NOMO-1 (cell line): ENCODE measurements around the gene PSAP.

Experiments
- DNase-seq, 2 experiments: peaks; one replicate each; lab custom pipeline; 2025; ENCODE audit not compliant: unreplicated experiment in 2 of 2; lab: John Stamatoyannopoulos, UW

PSAP gene

DNA sequence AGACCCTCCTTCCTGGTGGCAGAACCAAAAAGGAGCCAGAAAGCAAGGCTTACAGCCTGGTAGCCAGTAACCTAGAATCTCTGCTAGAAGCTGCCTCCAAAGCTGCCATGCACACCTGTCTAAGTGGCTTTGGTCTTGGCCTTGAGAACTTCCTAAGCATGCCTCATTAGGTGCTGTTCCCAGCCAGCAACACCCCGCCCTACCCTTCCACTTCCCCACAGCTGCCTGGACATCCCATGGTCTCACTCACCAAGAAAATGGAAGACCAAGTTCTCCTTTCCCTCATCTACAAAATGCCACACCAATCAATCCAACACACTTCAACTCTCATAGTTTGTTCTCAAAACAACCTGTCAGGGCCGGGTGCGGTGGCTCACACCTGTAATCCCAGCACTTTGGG is 4.2 kb downstream of the PSAP start:
- DNase-seq = no peak

- no peak for DNase-seq
Observed at GRCh38 chr10:71845410-71846405, 5.3 kb downstream of the PSAP start.

DNA sequence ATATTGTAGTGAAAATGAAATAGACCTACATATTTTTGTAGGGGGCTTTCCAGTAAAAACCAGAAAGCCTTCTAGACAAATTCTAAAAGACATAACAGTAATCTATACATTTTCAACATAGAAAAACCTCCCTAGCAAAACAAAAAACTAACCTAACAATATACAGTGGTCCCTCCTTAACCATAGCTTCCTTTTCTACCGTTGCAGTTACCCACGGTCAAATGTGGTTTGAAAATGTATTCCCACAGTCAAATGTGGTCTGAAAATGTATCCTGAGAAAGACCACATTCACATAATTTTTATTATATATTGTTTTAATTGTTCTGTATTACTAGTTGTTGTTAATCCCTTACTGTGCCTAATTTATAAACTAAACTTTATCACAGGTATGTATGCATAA is 6.4 kb downstream of the PSAP start:
- no peak for DNase-seq

- DNase-seq = no peak
Observed at GRCh38 chr10:71844084-71844483, 7.0 kb downstream of the PSAP start.

DNA sequence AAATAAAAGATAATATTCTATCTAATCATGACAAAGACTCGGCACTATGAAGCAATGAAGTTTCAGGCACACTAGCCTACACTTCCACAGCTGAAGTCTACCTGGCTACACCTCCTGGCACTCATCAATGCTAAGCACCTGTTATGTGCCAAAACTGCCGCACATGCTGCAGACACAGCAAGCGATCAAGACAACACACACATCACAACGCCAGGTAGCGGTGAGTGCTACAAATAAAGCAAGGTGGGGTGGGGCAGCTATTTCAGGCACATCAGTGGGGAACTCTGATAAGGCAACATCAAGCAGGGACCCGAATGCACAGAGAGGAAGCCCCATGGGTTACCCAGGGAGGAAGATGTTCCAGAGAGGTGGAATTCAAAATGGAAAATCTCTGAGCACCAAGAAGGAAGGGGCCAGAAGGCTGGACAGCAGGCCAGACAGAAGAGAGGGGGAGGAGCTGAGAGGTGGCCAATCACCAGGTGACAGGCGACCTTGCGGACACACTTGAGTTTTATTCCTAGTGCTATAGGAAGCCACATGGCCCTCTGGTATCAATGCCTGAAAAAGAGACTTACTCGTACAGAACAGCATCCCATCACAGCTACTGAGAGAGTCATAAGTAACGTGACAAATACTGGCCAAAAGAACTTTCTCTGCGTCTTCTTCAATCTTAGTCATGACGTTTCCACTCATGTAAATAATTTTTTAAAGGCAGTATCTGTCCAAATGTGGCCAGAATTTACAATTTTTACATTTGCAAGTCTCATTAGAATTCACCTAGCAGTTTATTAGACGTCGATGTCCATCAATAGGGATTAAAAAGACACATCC is 8.0 kb downstream of the PSAP start:
- DNase-seq = no peak

DNA sequence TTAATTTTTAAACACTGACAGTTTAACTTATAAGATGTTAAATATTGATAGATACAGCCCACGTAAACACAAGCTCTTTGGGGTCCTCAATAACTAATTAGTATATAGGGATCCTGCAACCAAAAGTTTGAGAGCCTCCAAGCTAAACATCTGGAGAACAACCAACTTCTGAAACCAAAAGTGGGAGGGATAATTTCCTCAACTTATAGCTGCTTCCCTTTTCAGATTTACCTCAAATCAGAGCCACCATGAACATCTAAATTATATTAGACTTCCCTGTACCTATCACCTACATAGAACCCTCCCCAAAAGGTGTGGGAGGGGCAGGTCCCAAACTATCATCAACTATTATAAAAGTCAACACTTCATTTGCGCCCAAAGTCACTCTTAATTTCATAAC is 8.6 kb downstream of the PSAP start:
- DNase-seq = peak in 1 of 2 experiments; percentile 35

DNA sequence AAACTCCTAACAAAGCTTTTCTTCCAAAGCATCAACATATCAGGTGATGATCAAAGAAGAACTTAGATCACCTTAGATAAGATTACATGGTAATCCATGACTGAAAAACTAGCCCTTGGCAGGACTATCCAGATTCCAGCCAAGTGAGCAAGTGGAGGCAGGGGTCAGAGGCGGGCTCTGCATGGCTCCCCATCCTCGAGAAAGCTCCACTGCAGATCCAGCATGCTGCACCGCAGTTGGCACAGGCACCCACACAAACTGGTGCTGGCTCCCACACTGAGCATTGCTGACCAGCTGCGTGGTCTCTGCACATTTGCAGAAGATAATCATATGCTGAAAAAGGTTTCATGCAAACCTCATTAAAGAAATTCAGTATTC is 10.1 kb downstream of the PSAP start:
- DNase-seq = no peak

GRCh38 chr10:71840177-71840957 is 10.7 kb downstream of the PSAP start:
- no peak for DNase-seq

DNA sequence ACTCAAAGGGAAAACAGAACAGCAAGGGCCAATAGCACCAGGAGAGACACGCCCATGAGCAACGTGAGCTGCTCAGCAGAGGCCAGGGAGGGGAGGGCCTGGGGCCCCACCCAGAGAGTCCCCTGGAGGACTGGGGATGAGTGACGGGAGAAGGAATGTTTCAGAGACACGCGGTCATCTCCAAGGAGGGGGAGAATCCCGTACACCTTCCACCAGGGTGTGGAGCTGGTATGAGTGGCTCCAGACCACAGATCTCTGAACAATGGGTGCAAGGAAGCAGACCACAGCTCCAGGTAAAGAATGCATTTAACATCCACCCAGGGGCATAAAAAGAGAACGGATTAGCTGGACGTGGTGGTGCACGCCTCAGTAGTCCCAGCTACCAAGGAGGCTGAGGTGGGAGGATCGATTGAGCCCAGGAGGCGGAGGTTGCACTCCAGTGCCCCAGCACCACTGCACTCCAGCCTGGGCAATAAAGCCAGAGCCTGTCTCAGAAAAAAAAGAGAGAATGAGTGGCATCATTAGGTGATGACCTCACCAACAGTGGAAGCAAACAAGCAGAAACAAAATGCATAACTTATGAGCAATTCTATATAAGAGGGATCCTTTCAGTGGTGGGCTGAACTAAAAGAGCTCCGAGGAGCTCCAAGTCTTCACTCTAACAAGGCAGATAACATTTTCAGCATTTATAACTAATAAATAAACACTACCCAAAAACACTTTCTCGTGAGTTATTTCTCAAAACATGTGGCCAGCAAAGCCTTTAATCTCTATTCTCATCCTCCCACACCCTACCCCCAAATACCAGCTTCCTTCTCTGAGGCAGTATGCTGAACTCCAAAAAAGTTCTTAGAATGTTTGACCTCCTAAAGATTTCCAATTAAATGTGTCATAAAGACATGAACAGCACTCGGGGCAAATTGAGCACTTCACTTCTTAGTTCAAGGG is 12.5 kb downstream of the PSAP start:
- DNase-seq = no peak

DNA sequence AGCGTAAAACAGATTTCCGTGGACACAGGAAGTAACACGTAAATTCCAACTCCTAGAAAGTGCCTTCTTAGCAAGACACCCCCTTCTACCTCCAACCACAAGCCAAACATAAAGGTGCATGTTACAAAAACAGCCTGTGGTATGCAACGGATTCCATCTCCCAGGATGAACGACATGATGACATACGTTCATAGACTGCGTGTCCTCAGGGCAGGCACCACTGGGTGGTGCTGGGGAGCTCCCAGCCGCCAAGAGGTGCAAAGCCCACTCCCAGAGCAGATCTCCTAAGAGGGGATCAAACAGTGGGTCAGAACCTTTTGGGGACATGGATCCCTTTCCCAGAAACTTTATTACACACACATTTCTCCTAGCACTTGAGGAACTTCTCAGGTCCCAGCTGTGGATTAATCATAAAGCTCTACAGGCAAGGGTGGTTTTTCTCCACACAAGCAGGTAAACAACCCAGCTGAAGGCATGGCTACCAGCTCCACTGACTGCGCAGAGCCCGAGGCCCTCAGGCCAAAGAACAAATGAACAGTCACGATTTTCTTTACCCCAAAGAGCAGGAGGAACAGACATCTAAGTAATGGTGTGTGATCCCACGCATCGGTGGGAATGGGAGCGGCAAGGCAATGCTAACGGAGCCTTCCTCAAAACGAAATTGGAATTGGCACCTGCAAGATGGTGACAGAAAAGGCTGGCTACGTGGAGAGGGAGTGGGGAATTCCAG is 13.8 kb downstream of the PSAP start:
- DNase-seq = no peak

DNA sequence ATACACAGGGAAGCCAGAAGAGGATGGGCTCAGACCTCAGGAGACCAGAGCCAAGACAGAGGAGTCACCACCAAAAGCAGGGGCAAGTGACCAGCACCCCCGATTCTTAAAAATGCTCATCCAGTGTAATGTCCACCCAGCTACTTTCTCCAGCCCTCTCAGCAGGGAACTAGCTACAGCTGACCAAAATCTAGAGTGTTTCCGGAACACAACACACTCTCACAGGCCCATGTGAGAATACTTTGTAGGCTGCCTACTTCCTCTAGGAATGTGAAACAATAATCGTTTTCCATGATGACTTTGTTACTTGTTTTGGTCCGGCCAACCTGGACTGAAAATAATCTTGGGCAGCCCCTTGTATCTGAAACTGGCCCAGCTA is 14.5 kb downstream of the PSAP start:
- no peak for DNase-seq

DNA sequence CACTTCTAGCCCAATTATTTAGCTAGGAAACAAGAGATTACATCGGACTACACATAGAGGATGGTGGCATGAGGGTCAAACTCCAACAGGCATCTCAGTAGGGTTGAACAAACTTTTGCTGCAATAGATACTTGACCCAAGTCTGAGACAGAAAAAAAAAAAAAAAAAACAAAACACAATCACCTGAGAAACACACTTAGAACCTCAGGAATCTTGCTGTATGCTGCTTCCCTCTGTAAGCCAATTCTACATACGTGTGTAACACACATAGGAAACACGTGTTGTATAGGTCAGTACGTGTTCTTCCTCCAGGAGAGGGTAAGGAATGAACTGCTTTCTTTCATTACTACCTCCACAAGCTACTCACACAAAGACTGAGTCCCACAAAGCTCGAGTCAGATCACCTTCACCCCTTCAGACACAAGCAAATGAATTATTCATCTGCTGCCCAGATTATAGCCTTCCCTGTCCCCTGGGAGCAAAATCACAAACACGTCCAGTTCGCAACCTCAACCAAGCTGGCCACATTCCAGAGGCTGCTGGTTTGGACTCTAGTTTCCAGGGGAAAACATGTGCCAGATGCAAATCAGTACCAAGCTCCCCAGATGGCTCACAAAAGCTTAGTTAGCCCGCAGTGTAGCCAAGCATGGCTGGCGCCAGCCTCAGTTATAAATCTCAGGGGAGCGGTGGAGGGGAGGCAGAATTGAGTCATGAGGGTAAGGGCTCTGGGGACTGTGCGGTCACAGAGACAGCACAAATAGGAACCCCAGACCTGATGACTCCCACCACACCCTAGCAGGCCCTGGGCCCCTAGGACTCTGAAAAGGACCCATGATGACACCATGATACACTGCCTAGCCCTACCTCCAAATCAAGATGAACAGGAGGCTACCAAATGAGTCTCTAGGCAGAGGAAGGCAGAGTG is 15.1 kb downstream of the PSAP start:
- DNase-seq = no peak

- DNase-seq = no peak
Observed at GRCh38 chr10:71834343-71834674, 16.7 kb downstream of the PSAP start.

DNA sequence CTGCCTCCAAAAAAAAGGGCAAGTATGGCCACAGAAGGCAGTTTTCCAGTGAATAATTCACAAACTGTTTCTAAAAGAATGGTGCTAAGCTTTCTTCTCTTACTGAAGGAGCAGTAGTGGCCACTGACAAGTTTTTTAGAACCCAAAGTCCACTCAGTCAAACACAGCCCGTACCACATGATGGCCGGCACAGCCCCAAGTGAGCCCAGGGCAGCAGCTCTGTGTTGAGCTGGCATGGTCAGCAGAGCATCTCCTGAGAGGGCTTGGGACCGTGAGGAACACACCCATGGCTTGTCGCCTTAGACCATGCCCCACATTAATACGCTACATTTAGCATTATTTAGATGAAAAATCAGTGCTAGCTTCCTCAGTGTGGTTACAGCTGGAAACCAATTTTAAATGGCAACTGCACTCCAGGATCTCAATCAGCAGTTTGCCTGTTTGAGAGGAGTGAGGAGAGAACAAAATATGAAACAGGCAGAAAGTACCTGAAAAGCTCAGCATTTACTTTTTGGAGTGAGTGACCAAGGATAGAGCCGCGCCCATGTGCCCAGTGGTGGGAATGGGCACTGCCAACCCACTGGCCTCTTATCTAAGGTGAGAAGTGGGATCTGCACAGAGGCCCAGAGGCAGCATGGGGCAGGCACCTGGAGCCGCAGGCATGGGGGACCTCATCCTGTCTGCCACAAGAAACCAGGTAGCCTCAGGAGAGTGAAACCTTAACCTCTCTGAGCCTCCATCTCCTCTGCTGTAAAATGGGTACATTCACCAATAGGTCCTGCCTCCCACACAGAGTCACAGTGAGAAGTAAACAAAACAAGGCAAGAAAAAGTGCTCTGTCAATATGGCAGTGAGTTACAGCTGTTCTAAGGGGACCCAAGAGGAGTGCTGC is 17.4 kb downstream of the PSAP start:
- DNase-seq = no peak

DNA sequence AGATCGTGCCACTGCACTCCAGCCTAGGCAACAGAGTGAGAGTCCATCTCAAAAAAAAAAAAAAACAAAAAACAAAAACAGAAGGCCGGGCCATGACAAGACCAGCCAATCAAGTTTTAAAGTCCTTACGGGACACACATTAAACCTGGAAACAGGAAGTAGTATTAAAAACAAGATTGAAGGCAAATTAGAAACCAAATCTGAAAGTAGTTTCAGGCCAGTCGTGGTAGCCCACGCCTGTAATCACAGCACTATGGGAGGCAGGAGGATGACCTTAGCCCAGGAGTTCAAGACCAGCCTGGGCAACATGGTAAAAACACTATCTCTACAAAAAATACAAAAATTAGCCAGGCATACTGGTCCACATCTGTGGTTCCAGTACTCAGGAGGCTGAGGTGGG is 18.1 kb downstream of the PSAP start:
- DNase-seq = no peak

DNA sequence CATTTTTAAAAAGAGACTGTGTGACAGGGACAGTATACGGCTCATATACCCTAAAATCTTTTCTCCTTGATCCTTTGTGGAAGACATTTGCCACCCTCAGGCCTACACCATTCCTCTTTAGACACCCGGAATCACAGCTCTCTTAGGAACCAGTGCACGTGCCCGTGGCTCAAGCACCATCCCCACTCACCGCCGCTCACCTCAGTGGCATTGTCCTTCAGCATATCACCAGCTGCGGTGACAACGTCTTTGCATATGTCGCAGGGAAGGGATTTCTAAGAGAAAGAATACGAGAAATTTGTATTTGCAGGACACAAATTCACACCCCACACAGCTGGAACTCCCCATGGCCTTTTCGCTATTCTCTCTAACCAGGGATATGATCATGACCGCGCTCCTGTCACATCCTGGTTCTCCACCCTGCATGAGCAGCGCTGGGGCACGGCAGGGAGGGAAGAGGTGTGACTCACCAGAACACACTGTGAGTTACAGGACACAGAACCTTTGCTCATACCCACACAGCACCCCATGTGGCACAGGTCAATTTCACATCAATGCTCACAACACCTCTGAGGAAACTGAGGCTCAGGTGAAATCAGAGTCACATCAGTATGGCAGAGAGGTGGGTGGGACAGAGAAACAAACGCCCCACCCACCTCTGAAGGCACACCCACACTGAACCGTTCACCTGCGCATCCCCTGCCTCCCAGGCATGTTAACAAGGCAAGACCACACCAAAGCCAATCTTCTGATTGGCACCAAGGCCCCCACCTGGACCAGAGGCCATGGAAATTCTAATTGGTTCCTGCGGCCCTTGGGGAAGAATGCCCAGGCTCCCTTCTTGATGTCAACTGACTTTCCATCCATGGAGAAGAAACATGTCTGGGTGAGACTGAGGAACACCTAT is 19.2 kb downstream of the PSAP start:
- DNase-seq = no peak
